Measurements from ENCODE around the gene CRYBA4. TPM values are rescaled to one million over a fixed set of nuclear protein-coding genes. Genes with fewer than 3 reads are reported as not detected.

Gene CRYBA4
- total RNA-seq, 2 donors from 2014 or later = 0.47 TPM; not detected in 1

DNA sequence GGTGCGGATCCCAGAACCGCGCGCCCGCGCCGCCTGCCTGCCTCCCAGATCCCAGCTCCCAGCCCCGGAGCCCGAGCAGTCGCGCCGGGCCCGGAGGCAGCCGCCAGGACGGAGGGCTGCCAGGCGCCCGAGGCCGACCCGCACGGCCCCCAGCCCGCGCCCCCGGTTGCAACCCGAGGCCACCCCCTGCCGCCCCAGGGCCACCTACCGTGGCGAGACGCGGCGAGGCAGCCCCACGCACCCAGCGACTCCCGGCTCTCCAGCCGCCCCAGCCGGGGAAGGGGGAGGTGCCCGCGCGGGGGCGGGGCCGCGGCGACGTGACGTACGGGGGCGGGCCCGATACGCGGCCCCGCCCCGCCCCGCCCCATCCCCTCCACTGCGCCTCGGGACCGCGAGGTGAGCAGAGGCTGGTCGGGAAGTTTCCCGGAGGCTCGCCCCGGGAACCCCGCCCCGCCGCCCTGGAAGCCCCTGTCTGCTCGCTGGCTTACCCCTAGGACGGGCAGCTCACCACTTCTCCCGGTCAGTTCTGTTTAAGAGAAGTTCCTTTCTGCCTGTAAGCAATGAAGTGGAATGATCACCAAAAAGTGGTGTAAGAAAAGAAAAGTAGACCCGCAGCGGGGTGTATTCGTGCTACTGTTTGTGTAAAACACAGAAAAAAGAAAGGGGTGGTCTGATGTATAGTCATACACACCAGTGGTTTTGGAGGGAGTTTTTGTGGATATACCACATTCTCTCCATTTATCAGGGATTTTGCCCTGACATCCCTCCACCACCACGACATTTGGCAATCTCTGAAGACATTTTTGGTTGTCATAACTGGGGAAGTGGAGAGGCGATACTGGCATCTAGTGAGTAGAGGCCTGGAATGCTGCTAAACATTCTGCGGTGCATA lies 31.7 kb upstream of the CRYBA4 start, which contains the start of gene TPST2:
TSS of gene TPST2 (minus strand) at position 288 of the 892 bp plus-strand sequence. CDS start 48,502 bp downstream, outside the sequence.
- Histone ChIP-seq H3K27ac (peak within 1 kb of the TSS; percentile 71), H3K9ac (ENCODE audit: low read depth in 2 of 2, low read length in 2 of 2) (peak within 1 kb of the TSS; percentile 82 to 84), H3K36me3 (no peaks in the 10 kb centered on the region), H3K27me3 (no peaks in the 10 kb centered on the region), H3K9me3 (no peaks in the 10 kb centered on the region), H3K4me1 (no peaks in the 10 kb centered on the region), H3K4me3 (peak within 1 kb of the TSS; percentile 88)
- peak; percentile 84 for DNase-seq
- intact Hi-C loops (cut with DNase I) = no loop called here
- TF ChIP-seq, protein P1, sequence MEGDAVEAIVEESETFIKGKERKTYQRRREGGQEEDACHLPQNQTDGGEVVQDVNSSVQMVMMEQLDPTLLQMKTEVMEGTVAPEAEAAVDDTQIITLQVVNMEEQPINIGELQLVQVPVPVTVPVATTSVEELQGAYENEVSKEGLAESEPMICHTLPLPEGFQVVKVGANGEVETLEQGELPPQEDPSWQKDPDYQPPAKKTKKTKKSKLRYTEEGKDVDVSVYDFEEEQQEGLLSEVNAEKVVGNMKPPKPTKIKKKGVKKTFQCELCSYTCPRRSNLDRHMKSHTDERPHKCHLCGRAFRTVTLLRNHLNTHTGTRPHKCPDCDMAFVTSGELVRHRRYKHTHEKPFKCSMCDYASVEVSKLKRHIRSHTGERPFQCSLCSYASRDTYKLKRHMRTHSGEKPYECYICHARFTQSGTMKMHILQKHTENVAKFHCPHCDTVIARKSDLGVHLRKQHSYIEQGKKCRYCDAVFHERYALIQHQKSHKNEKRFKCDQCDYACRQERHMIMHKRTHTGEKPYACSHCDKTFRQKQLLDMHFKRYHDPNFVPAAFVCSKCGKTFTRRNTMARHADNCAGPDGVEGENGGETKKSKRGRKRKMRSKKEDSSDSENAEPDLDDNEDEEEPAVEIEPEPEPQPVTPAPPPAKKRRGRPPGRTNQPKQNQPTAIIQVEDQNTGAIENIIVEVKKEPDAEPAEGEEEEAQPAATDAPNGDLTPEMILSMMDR (IDR thresholded peaks at IDR 0.05) = no peak

DNA sequence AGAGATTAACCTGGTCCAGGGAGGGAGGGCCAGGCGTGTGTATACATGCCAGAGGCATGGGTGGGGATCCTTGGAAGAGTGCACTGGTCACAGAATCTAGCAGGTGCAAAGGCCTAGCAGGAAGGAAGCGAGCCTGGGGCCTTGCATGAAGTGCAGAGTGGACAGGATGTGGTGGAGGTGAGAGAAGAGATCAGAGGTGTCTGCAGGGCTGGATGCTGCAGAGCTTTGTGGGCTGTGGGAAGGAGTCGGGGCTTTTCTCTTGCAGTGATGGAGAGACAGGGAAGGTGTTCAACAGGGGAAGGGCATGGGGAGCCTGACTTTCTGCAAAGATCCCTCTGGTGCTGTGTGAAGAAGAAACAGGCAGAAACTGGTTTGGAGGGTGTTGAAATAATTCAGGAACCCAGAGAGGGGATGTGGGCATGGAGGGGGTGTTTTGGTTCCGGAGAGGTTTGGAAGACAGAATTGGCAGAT lies 29.3 kb upstream of the CRYBA4 start:
- no peaks in the 10 kb centered on the region for H3K4me1 ChIP-seq
- no peaks in the 10 kb centered on the region for H3K36me3 ChIP-seq
- DNase-seq = peak; percentile 45
- H3K27ac ChIP-seq = no peak overlapping the region
- H3K4me3 ChIP-seq = no peak overlapping the region
- H3K9ac ChIP-seq (ENCODE audit: low read depth in 2 of 2, low read length in 2 of 2) = no peak overlapping the region
- H3K27me3 ChIP-seq = no peaks in the 10 kb centered on the region
- TF ChIP-seq, protein P1 (IDR thresholded peaks at IDR 0.05) = no peak
- H3K9me3 ChIP-seq = no peaks in the 10 kb centered on the region
- intact Hi-C loops (cut with DNase I) = no loop called here

DNA sequence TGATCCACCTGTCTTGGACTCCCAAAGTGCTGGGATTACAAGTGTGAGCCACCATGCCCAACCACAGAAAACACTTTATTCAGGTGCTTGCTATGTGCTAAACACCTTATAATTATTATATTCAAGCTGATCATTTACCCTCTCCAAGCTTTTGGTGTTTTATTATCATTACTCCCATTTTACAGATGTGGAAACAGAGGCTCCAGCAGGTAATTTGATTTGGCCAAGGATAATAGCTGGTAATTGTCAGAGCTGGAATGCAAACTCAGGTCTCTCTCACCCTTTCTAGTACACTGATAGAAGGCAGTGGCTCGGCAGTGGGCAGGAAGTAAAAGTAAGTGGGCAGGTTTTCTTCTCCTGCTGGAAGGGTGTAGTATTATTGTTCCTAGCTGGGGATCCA lies 28.0 kb upstream of the CRYBA4 start:
- Histone ChIP-seq H3K27me3 (no peaks in the 10 kb centered on the region), H3K36me3 (no peaks in the 10 kb centered on the region), H3K27ac (no peak overlapping the region), H3K4me3 (no peak overlapping the region), H3K9ac (ENCODE audit: low read depth in 2 of 2, low read length in 2 of 2) (no peak overlapping the region), H3K4me1 (no peaks in the 10 kb centered on the region), H3K9me3 (no peaks in the 10 kb centered on the region)
- intact Hi-C loops (cut with DNase I) = no loop called here
- TF ChIP-seq, protein P1 (IDR thresholded peaks at IDR 0.05) = no peak
- no peak for DNase-seq

DNA sequence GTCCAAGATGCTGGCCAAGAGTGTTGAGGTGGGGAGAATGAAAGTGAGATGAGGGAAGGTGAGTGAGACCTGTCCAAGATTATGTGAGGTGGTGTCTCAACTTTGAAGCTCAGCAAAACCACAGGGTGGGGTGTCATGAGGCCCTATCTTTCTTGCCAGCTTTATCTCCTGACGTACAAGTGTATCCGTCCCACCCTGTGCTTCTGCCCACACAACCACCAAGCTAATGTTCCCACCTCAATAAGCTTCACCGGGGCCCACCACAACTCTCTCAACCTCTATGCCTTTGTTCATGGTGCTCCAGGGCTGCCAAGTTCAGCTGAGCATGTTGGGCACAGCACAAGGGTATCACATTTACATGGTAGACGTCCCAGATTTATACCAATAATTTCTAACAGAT lies 24.7 kb upstream of the CRYBA4 start:
- Histone ChIP-seq H3K4me1 (no peaks in the 10 kb centered on the region), H3K4me3 (no peak overlapping the region), H3K9me3 (no peaks in the 10 kb centered on the region), H3K27me3 (no peaks in the 10 kb centered on the region), H3K36me3 (no peaks in the 10 kb centered on the region), H3K27ac (no peak overlapping the region), H3K9ac (ENCODE audit: low read depth in 2 of 2, low read length in 2 of 2) (no peak overlapping the region)
- TF ChIP-seq, protein P1 (IDR thresholded peaks at IDR 0.05) = no peak
- intact Hi-C loops (cut with DNase I) = no loop called here
- DNase-seq = no peak

DNA sequence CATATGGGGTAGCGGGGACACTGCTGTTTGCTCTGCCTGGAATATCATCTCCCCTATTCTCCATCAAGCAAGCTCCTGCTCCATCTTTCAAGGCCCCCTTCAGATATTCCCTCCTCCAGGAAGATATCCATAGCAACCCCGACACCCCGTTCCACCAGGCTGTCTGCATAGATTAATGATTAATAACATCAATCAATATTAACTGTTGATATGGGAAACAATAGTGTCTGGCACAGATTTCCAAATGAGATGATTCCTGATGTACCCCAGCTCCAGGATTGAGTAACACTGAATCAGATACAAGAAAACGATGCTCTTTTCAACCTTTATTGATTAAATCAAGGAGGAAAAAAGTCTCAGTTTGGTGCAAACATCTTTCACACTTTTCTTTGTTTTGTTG lies 24.3 kb upstream of the CRYBA4 start:
- Histone ChIP-seq H3K27ac (no peak overlapping the region), H3K36me3 (no peaks in the 10 kb centered on the region), H3K4me1 (no peaks in the 10 kb centered on the region), H3K9ac (ENCODE audit: low read depth in 2 of 2, low read length in 2 of 2) (no peak overlapping the region), H3K27me3 (no peaks in the 10 kb centered on the region), H3K9me3 (no peaks in the 10 kb centered on the region), H3K4me3 (no peak overlapping the region)
- DNase-seq = no peak
- intact Hi-C loops (cut with DNase I) = no loop called here
- TF ChIP-seq, protein P1 (IDR thresholded peaks at IDR 0.05) = no peak

Measured in colonic mucosa (tissue), 4 donors.